IPS-18c (cell line): Measurements from ENCODE around the gene PLA2G2F.
"Not testable (repeated sequence)": the region's sequence is repeated elsewhere in the genome, so short reads cannot be mapped to it uniquely, and the experiment has no call there.

Experiments
- H3K4me3 ChIP-seq: 2 replicates; pipeline ENCODE4 v1.7.0; 2013; ENCODE audit warnings: low read depth, mild to moderate bottlenecking, low read length, moderate library complexity; ENCODE audit not compliant: insufficient read depth
- H3K9me3 ChIP-seq: one replicate; pipeline ENCODE4 v1.6.1; 2013; ENCODE audit warnings: mild to moderate bottlenecking, low read length, moderate library complexity; ENCODE audit not compliant: control insufficient read depth, insufficient read depth

PLA2G2F gene

GRCh38 chr1:20110679-20111078, 28.4 kb upstream of the PLA2G2F start:
- Histone ChIP-seq H3K9me3 (no peaks in the 10 kb centered on the region), H3K4me3 (no peak overlapping the region)

GRCh38 chr1:20111452-20111851, 27.7 kb upstream of the PLA2G2F start:
- Histone ChIP-seq H3K9me3 (no peaks in the 10 kb centered on the region), H3K4me3 (no peak overlapping the region)

GRCh38 chr1:20112279-20113000, 26.7 kb upstream of the PLA2G2F start:
- Histone ChIP-seq H3K4me3 (no peak overlapping the region), H3K9me3 (no peaks in the 10 kb centered on the region)

- no peaks in the 10 kb centered on the region for H3K9me3 ChIP-seq
- no peak overlapping the region for H3K4me3 ChIP-seq
Measured at GRCh38 chr1:20114021-20114648, 25.0 kb upstream of the PLA2G2F start.

GRCh38 chr1:20115479-20115878, 23.6 kb upstream of the PLA2G2F start:
- Histone ChIP-seq H3K4me3 (no peak overlapping the region), H3K9me3 (no peaks in the 10 kb centered on the region)

- no peaks in the 10 kb centered on the region for H3K9me3 ChIP-seq
- H3K4me3 ChIP-seq: no peak overlapping the region
Measured at GRCh38 chr1:20115916-20116315, 23.2 kb upstream of the PLA2G2F start.

GRCh38 chr1:20117236-20117635, 21.9 kb upstream of the PLA2G2F start:
- Histone ChIP-seq H3K9me3 (no peaks in the 10 kb centered on the region), H3K4me3 (no peak overlapping the region)

GRCh38 chr1:20119347-20119746, 19.8 kb upstream of the PLA2G2F start, which contains the start of gene PLA2G2D:
PLA2G2D (minus strand) TSS chr1:20119536; CDS start chr1:20119498, 38 bp downstream.
- H3K9me3 ChIP-seq: no peaks in the 10 kb centered on the region
- H3K4me3 ChIP-seq: no peak within 1 kb of the TSS

- Histone ChIP-seq H3K9me3 (no peaks in the 10 kb centered on the region), H3K4me3 (no peak overlapping the region)
Measured at GRCh38 chr1:20120796-20121195, 18.3 kb upstream of the PLA2G2F start.

- no peak overlapping the region for H3K4me3 ChIP-seq
- no peaks in the 10 kb centered on the region for H3K9me3 ChIP-seq
Measured at GRCh38 chr1:20123722-20124455, 15.2 kb upstream of the PLA2G2F start.

- Histone ChIP-seq H3K4me3 (no peak overlapping the region), H3K9me3 (no peaks in the 10 kb centered on the region)
Measured at GRCh38 chr1:20124456-20125057, 14.6 kb upstream of the PLA2G2F start.

GRCh38 chr1:20125100-20125499, 14.0 kb upstream of the PLA2G2F start:
- H3K9me3 ChIP-seq: no peaks in the 10 kb centered on the region
- no peak overlapping the region for H3K4me3 ChIP-seq

- Histone ChIP-seq H3K4me3 (no peak overlapping the region), H3K9me3 (no peaks in the 10 kb centered on the region)
Measured at GRCh38 chr1:20126041-20126805, 12.9 kb upstream of the PLA2G2F start.

GRCh38 chr1:20126806-20127440, 12.2 kb upstream of the PLA2G2F start:
- Histone ChIP-seq H3K4me3 (no peak overlapping the region), H3K9me3 (no peaks in the 10 kb centered on the region)

- not testable (repeated sequence) for H3K4me3 ChIP-seq, H3K9me3 ChIP-seq
Measured at GRCh38 chr1:20130518-20130917, 8.6 kb upstream of the PLA2G2F start.

GRCh38 chr1:20134995-20135394, 4.1 kb upstream of the PLA2G2F start:
- Histone ChIP-seq H3K9me3 (peaks cover 3% of the 10 kb centered on the region), H3K4me3 (no peak overlapping the region)

GRCh38 chr1:20136249-20136648, 2.9 kb upstream of the PLA2G2F start:
- Histone ChIP-seq H3K9me3 (peaks cover 3% of the 10 kb centered on the region), H3K4me3 (no peak overlapping the region)
